HG03066 (cell line): ENCODE data around the gene NDUFS6.

Source experiments
- ATAC-seq: cut with Tn5 transposase; IDR thresholded peaks from one replicate; pipeline ENCODE4 v1.9.1; 2021; ENCODE audit warnings: low read depth; ENCODE audit not compliant: unreplicated experiment

Gene NDUFS6

GRCh38 chr5:1845696-1846095, 44.5 kb downstream of the NDUFS6 start:
- no peak for ATAC-seq

- no peak for ATAC-seq
Measured at GRCh38 chr5:1846583-1846982, 45.4 kb downstream of the NDUFS6 start.

GRCh38 chr5:1847056-1847455, 45.8 kb downstream of the NDUFS6 start:
- ATAC-seq = no peak

- no peak for ATAC-seq
Measured at GRCh38 chr5:1847611-1848010, 46.4 kb downstream of the NDUFS6 start.

GRCh38 chr5:1850324-1851154, 49.3 kb downstream of the NDUFS6 start:
- ATAC-seq = no peak

GRCh38 chr5:1851290-1851934, 50.2 kb downstream of the NDUFS6 start:
- ATAC-seq = no peak

- ATAC-seq = no peak
Measured at GRCh38 chr5:1852324-1852947, 51.2 kb downstream of the NDUFS6 start.

- no peak for ATAC-seq
Measured at GRCh38 chr5:1853531-1853930, 52.3 kb downstream of the NDUFS6 start.

- no peak for ATAC-seq
Measured at GRCh38 chr5:1855075-1855474, 53.9 kb downstream of the NDUFS6 start.

- no peak for ATAC-seq
Measured at GRCh38 chr5:1855596-1855995, 54.4 kb downstream of the NDUFS6 start.

- no peak for ATAC-seq
Measured at GRCh38 chr5:1856596-1857255, 55.5 kb downstream of the NDUFS6 start.

GRCh38 chr5:1857256-1857600, 56.0 kb downstream of the NDUFS6 start:
- no peak for ATAC-seq

- ATAC-seq = no peak
Measured at GRCh38 chr5:1858436-1858835, 57.2 kb downstream of the NDUFS6 start.

- ATAC-seq = no peak
Measured at GRCh38 chr5:1859099-1859498, 57.9 kb downstream of the NDUFS6 start.

GRCh38 chr5:1860021-1860610, 58.9 kb downstream of the NDUFS6 start:
- ATAC-seq = no peak

GRCh38 chr5:1860949-1861348, 59.7 kb downstream of the NDUFS6 start:
- ATAC-seq = no peak

- ATAC-seq = no peak
Measured at GRCh38 chr5:1864896-1865440, 63.8 kb downstream of the NDUFS6 start.

GRCh38 chr5:1865486-1865885, 64.3 kb downstream of the NDUFS6 start:
- ATAC-seq = no peak
